CD14-positive monocyte (primary cell): ENCODE data around the gene RAB43. TPM values are rescaled to one million over a fixed set of nuclear protein-coding genes. Genes with fewer than 3 reads are reported as not detected.
A peak's percentile ranks its signal among the peaks of the same experiment; 100 is the strongest.

Experiments
- DNase-seq, 3 donors: peaks; one replicate each; pipeline ENCODE4 v3.0.0-alpha.2; 2011 to 2022
- H2AFZ ChIP-seq: 2 replicates; pipeline ENCODE4 v1.6.0; 2012; ENCODE audit warnings: mild to moderate bottlenecking, low read depth, low read length, inconsistent platforms; ENCODE audit not compliant: insufficient read depth, poor library complexity, severe bottlenecking
- H3K27ac ChIP-seq, 2 donors: 1 replicate in 1 of 2; 2 replicates in 1 of 2; pipeline ENCODE4 v1.5.1; 2012 to 2013; ENCODE audit warnings: low read length in 2 of 2, control low read depth in 1 of 2, inconsistent platforms in 1 of 2, low read depth in 1 of 2, mild to moderate bottlenecking in 1 of 2
- H3K27me3 ChIP-seq, 2 donors: one replicate each; pipeline versions ENCODE4 v1.6.0 to v1.6.1; 2011 to 2013; ENCODE audit warnings: low read length in 2 of 2; ENCODE audit not compliant: control insufficient read depth in 2 of 2, insufficient read depth in 2 of 2
- H3K36me3 ChIP-seq, 2 donors: replicated peaks in 1 of 2; 1 replicate in 1 of 2; 2 replicates in 1 of 2; pipeline versions ENCODE4 v1.5.1 to v1.6.1; 2012 to 2013; ENCODE audit warnings: low read length in 2 of 2, control low read depth in 1 of 2, inconsistent platforms in 1 of 2, mild to moderate bottlenecking in 1 of 2; ENCODE audit not compliant: insufficient read depth in 2 of 2, control insufficient read depth in 1 of 2
- H3K4me1 ChIP-seq, 2 donors: 1 replicate in 1 of 2; 2 replicates in 1 of 2; pipeline versions ENCODE4 v1.5.1 to v1.6.1; 2012 to 2013; ENCODE audit warnings: low read length in 2 of 2, control low read depth in 1 of 2, inconsistent platforms in 1 of 2, mild to moderate bottlenecking in 1 of 2, moderate library complexity in 1 of 2; ENCODE audit not compliant: insufficient read depth in 2 of 2, control insufficient read depth in 1 of 2
- H3K4me2 ChIP-seq: replicated peaks from 2 replicates; pipeline ENCODE3; 2012; ENCODE audit warnings: low read length, moderate library complexity, mild to moderate bottlenecking; ENCODE audit not compliant: poor library complexity, severe bottlenecking; ENCODE audit errors: extremely low read depth
- H3K4me3 ChIP-seq, 3 experiments: fragments of 200-600 bp in 1 of 3; sonication (generic) in 1 of 3; replicated peaks in 1 of 3; 1 replicate in 2 of 3; 2 replicates in 1 of 3; pipeline ENCODE4 v1.5.1; 2011 to 2013; ENCODE audit warnings: low read length in 3 of 3, mild to moderate bottlenecking in 3 of 3, control low read depth in 2 of 3, low read depth in 2 of 3, inconsistent platforms in 1 of 3, moderate library complexity in 1 of 3
- H3K79me2 ChIP-seq: 2 replicates; pipeline ENCODE4 v1.6.0; 2012; ENCODE audit warnings: mild to moderate bottlenecking, control low read depth, inconsistent platforms, low read length, moderate library complexity; ENCODE audit not compliant: insufficient read depth
- H3K9ac ChIP-seq: 2 replicates; pipeline ENCODE4 v1.6.0; 2017; ENCODE audit warnings: low read length, mild to moderate bottlenecking; ENCODE audit not compliant: insufficient read depth, poor library complexity, severe bottlenecking
- H3K9me3 ChIP-seq, 2 donors: replicated peaks in 1 of 2; 1 replicate in 1 of 2; 2 replicates in 1 of 2; pipeline versions ENCODE4 v1.5.1 to v1.6.1; 2012 to 2013; ENCODE audit warnings: low read length in 2 of 2, control low read depth in 1 of 2; ENCODE audit not compliant: control insufficient read depth in 1 of 2, insufficient read depth in 1 of 2
- H4K20me1 ChIP-seq: 2 replicates; pipeline ENCODE4 v1.6.0; 2012; ENCODE audit warnings: mild to moderate bottlenecking, low read length, control low read depth, moderate library complexity; ENCODE audit not compliant: insufficient read depth
- H3K27ac Mint-ChIP-seq, 7 donors: one replicate each; pipeline ENCODE4 v1.8.0; 2020; ENCODE audit warnings: mild to moderate bottlenecking in 7 of 7, mixed read lengths in 7 of 7, moderate library complexity in 6 of 7, inconsistent platforms in 2 of 7
- H3K27me3 Mint-ChIP-seq, 3 donors: one replicate each; pipeline ENCODE4 v1.8.0; 2021 to 2022; ENCODE audit warnings: low read depth in 3 of 3, mild to moderate bottlenecking in 3 of 3, mixed read lengths in 3 of 3, moderate library complexity in 3 of 3, inconsistent platforms in 1 of 3
- H3K36me3 Mint-ChIP-seq, 2 donors: one replicate each; pipeline ENCODE4 v1.8.0; 2020; ENCODE audit warnings: mixed read lengths in 2 of 2, inconsistent platforms in 1 of 2, mild to moderate bottlenecking in 1 of 2
- H3K4me1 Mint-ChIP-seq: one replicate; pipeline ENCODE4 v1.8.0; 2020; ENCODE audit warnings: mild to moderate bottlenecking, mixed read lengths
- H3K4me3 Mint-ChIP-seq, 2 donors: one replicate each; pipeline ENCODE4 v1.8.0; 2020; ENCODE audit warnings: mild to moderate bottlenecking in 2 of 2, mixed read lengths in 2 of 2, moderate library complexity in 1 of 2
- H3K9me3 Mint-ChIP-seq, 7 donors: one replicate each; pipeline ENCODE4 v1.8.0; 2020 to 2022; ENCODE audit warnings: mixed read lengths in 7 of 7, mild to moderate bottlenecking in 6 of 7, moderate library complexity in 6 of 7, inconsistent platforms in 2 of 7
- WGBS: methylation state at CpG from one replicate; pipeline ENCODE4 v1.1.5; 2013; ENCODE audit warnings: missing lambda C conversion rate; ENCODE audit not compliant: insufficient coverage; 5-methylcytosine and 5-hydroxymethylcytosine counted together
- intact Hi-C, 2 donors: fragments of 100-400 bp; cut with micrococcal nuclease; formaldehyde crosslinking; loops; one replicate each; pipeline versions ENCODE4 v1.15.0 to v1.15.1; 2023
- polyA plus RNA-seq, 3 donors: library from polyadenylated mRNA; depleted of rRNA in 1 of 3; unstranded in 2 of 3; stranded (reverse) in 1 of 3; fragments of 300-500 nt in 2 of 3; fragments of >200 nt in 1 of 3; fragmentation: Illumina TruSeq in 2 of 3; gene quantifications; 1 replicate in 2 of 3; 2 replicates in 1 of 3; pipeline ENCODE4 v1.2.3, GENCODE V29; 2012 to 2021
- TF ChIP-seq, protein P1 (sequence below): fragments of 200-600 bp; IDR thresholded peaks from one replicate; pipeline ENCODE4 v1.8.0; 2022; ENCODE audit warnings: antibody characterized with exemption, mild to moderate bottlenecking

RAB43 gene
- polyA plus RNA-seq, 3 donors, result 7.1 to 15.5 (median 8.5) TPM

DNA sequence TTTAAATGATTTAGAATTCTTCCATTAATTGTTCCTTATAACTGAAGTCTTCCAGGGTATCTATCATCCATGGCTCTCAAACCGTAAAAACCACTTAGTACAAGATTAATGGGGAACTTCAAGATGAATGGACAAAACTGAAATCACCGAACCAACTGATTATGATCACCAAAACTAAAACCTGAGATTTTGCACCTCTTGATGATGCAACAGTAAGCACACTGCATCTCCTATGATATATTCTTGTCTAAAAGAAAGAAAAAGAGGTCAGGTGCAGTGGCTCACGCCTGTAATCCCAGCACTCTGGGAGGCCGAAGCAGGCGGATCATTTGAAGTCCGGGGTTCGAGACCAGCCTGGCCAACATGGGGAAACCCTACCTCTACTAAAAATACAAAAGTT is 42.9 kb upstream of the RAB43 start:
- 100% methylated on average over 4 of the region's 7 CpGs for WGBS
- peaks cover 22% of the 10 kb centered on the region for H3K4me1 Mint-ChIP-seq
- H3K27ac ChIP-seq, result peak overlapping the region in 1 of 2 donors; percentile 5

GRCh38 chr3:129162729-129163579 is 41.4 kb upstream of the RAB43 start:
- intact Hi-C loops, result loop anchor here (2.0 kb wide), 2 partner anchors 20 to 86 kb away; partner anchors contain the start of genes CNBP (in 1 of the 2) and COPG1 (in 1 of the 2)
- H3K27ac ChIP-seq, result peak overlapping the region in 1 of 2 donors; percentile 96

More for the DNA sequence above, 42.9 kb upstream of the RAB43 start:
- Mint-ChIP-seq H3K9me3 (no peaks in the 10 kb centered on the region), H3K27me3 (peaks cover 0 to 2% (median 0%) of the 10 kb centered on the region in 3 donors), H3K36me3 (peaks cover 30 to 44% of the 10 kb centered on the region in 2 donors), H3K27ac (peak overlapping the region in 1 of 7 donors; percentile 81), H3K4me3 (no peak overlapping the region)
- peaks cover 26 to 30% of the 10 kb centered on the region in 2 donors for H3K4me1 ChIP-seq
- H3K4me2 ChIP-seq, result no peak overlapping the region
- H3K9ac ChIP-seq, result no peak overlapping the region
- H3K9me3 ChIP-seq, result no peaks in the 10 kb centered on the region
- H3K79me2 ChIP-seq, result peaks cover 35% of the 10 kb centered on the region
- no peaks in the 10 kb centered on the region for H3K27me3 ChIP-seq
- DNase-seq, result no peak
- H3K4me3 ChIP-seq, result no peak overlapping the region
- peaks cover 49% of the 10 kb centered on the region for H4K20me1 ChIP-seq
- peaks cover 34 to 37% of the 10 kb centered on the region in 2 donors for H3K36me3 ChIP-seq
- TF ChIP-seq, protein P1, sequence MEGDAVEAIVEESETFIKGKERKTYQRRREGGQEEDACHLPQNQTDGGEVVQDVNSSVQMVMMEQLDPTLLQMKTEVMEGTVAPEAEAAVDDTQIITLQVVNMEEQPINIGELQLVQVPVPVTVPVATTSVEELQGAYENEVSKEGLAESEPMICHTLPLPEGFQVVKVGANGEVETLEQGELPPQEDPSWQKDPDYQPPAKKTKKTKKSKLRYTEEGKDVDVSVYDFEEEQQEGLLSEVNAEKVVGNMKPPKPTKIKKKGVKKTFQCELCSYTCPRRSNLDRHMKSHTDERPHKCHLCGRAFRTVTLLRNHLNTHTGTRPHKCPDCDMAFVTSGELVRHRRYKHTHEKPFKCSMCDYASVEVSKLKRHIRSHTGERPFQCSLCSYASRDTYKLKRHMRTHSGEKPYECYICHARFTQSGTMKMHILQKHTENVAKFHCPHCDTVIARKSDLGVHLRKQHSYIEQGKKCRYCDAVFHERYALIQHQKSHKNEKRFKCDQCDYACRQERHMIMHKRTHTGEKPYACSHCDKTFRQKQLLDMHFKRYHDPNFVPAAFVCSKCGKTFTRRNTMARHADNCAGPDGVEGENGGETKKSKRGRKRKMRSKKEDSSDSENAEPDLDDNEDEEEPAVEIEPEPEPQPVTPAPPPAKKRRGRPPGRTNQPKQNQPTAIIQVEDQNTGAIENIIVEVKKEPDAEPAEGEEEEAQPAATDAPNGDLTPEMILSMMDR, result no peak
- no peak overlapping the region for H2AFZ ChIP-seq
- intact Hi-C loops, result no loop called here

More at GRCh38 chr3:129162729-129163579, 41.4 kb upstream of the RAB43 start:
- peak in 1 of 3 donors; percentile 7 for DNase-seq
- H2AFZ ChIP-seq, result no peak overlapping the region
- no peak overlapping the region for H3K4me3 Mint-ChIP-seq
- no peak overlapping the region for H3K9ac ChIP-seq
- H3K9me3 ChIP-seq, result no peaks in the 10 kb centered on the region
- peak overlapping the region; percentile 98 for H3K4me2 ChIP-seq
- TF ChIP-seq, protein P1, result no peak
- no peaks in the 10 kb centered on the region for H3K9me3 Mint-ChIP-seq
- H3K4me1 Mint-ChIP-seq, result peaks cover 30% of the 10 kb centered on the region
- WGBS, result 94% methylated on average over 2 of the region's 5 CpGs
- H3K79me2 ChIP-seq, result peaks cover 44% of the 10 kb centered on the region
- H3K27ac Mint-ChIP-seq, result peak overlapping the region in 6 of 7 donors; percentile 98 to 100 (median 100)
- H4K20me1 ChIP-seq, result peaks cover 33% of the 10 kb centered on the region
- H3K27me3 Mint-ChIP-seq, result peaks cover 0 to 2% (median 0%) of the 10 kb centered on the region in 3 donors
- H3K36me3 ChIP-seq, result peaks cover 30 to 36% of the 10 kb centered on the region in 2 donors
- H3K4me1 ChIP-seq, result peaks cover 30 to 33% of the 10 kb centered on the region in 2 donors
- H3K36me3 Mint-ChIP-seq, result peaks cover 35 to 39% of the 10 kb centered on the region in 2 donors
- H3K4me3 ChIP-seq, result peak overlapping the region in 1 of 3 experiments; percentile 88
- no peaks in the 10 kb centered on the region for H3K27me3 ChIP-seq
